GM18507 (cell line): ENCODE data around the gene ZNF182.
A peak's percentile ranks its signal among the peaks of the same experiment; 100 is the strongest.
"Not testable (repeated sequence)": the region's sequence is repeated elsewhere in the genome, so short reads cannot be mapped to it uniquely, and the experiment has no call there.

Experiments
- DNase-seq: peaks from one replicate; pipeline ENCODE4 v3.0.0; 2011; ENCODE audit warnings: low read depth; ENCODE audit not compliant: insufficient read length; ENCODE audit errors: extremely low spot score
- FAIRE-seq: peaks from 2 replicates; lab custom pipeline; 2011; peaks lifted over from hg19 to GRCh38; lab: Jason Lieb, UNC

ZNF182 gene

GRCh38 chrX:48003758-48004457 is at the start of gene ZNF182:
ZNF182 (minus strand) TSS chrX:48003989; CDS start chrX:48002609, 1,380 bp downstream.
- FAIRE-seq, result peak; percentile 94

GRCh38 chrX:48046846-48047245 is 43.1 kb upstream of the ZNF182 start:
- DNase-seq (no peak), FAIRE-seq (no peak)

More at GRCh38 chrX:48003758-48004457, at the start of gene ZNF182:
- peak; percentile 81 for DNase-seq

GRCh38 chrX:48045410-48046311 is 41.9 kb upstream of the ZNF182 start:
- FAIRE-seq, result no peak
- DNase-seq, result no peak

GRCh38 chrX:48043056-48043455 is 39.3 kb upstream of the ZNF182 start:
- FAIRE-seq, result no peak
- no peak for DNase-seq

- FAIRE-seq (no peak), DNase-seq (no peak)
Observed at GRCh38 chrX:48035891-48036290, 32.1 kb upstream of the ZNF182 start.

GRCh38 chrX:48030641-48031173 is 26.9 kb upstream of the ZNF182 start:
- FAIRE-seq, result not testable (repeated sequence)

GRCh38 chrX:48030237-48030636 is 26.4 kb upstream of the ZNF182 start:
- FAIRE-seq, result no peak
- DNase-seq, result no peak

More at GRCh38 chrX:48030641-48031173, 26.9 kb upstream of the ZNF182 start:
- DNase-seq, result not testable (repeated sequence)

GRCh38 chrX:48028091-48028490 is 24.3 kb upstream of the ZNF182 start:
- FAIRE-seq (no peak), DNase-seq (no peak)

GRCh38 chrX:48027545-48027944 is 23.8 kb upstream of the ZNF182 start:
- FAIRE-seq, DNase-seq: not testable (repeated sequence)

GRCh38 chrX:48025561-48025960 is 21.8 kb upstream of the ZNF182 start:
- peak; percentile 89 for FAIRE-seq
- peak; percentile 1 for DNase-seq

GRCh38 chrX:48022738-48023137 is 18.9 kb upstream of the ZNF182 start:
- DNase-seq (no peak), FAIRE-seq (no peak)

- no peak for FAIRE-seq
- DNase-seq, result no peak
Observed at GRCh38 chrX:48022100-48022499, 18.3 kb upstream of the ZNF182 start.

GRCh38 chrX:48021026-48021900 is 17.5 kb upstream of the ZNF182 start:
- DNase-seq (peak; percentile 3), FAIRE-seq (peak; percentile 88)

GRCh38 chrX:48020472-48020871 is 16.7 kb upstream of the ZNF182 start:
- not testable (repeated sequence) for DNase-seq
- FAIRE-seq, result peak; percentile 60

- not testable (repeated sequence) for DNase-seq
- peak; percentile 84 for FAIRE-seq
Observed at GRCh38 chrX:48019892-48020291, 16.1 kb upstream of the ZNF182 start.

- DNase-seq, FAIRE-seq: not testable (repeated sequence)
Observed at GRCh38 chrX:48016583-48017310, 13.0 kb upstream of the ZNF182 start.

GRCh38 chrX:48009445-48009960 is 5.7 kb upstream of the ZNF182 start:
- not testable (repeated sequence) for FAIRE-seq, DNase-seq

- DNase-seq, FAIRE-seq: not testable (repeated sequence)
Observed at GRCh38 chrX:48006688-48007087, 2.9 kb upstream of the ZNF182 start, which contains the start of gene SPACA5. SPACA5 (plus strand) TSS chrX:48006988; CDS start chrX:48007803, 815 bp downstream.
